Brain pericyte (primary cell): ENCODE measurements around the gene MYH16.
"Not testable (repeated sequence)": the region's sequence is repeated elsewhere in the genome, so short reads cannot be mapped to it uniquely, and the experiment has no call there.

Source experiments
- DNase-seq: peaks from one replicate; pipeline ENCODE4 v3.0.0-alpha.2; 2012; ENCODE audit warnings: low read depth, low spot score

The MYH16 gene

GRCh38 chr7:99258501-99258900 lies 14.1 kb upstream of the MYH16 start:
- DNase-seq: no peak

- no peak for DNase-seq
These were observed 12.2 kb upstream of the MYH16 start for GRCh38 chr7:99260395-99260794.

- DNase-seq: no peak
These were observed 11.0 kb upstream of the MYH16 start for GRCh38 chr7:99261646-99262045.

- no peak for DNase-seq
These were observed 6.7 kb upstream of the MYH16 start for GRCh38 chr7:99265848-99266480.

GRCh38 chr7:99267481-99267840 lies 5.2 kb upstream of the MYH16 start:
- DNase-seq: no peak

GRCh38 chr7:99267841-99268576 lies 4.6 kb upstream of the MYH16 start:
- DNase-seq: no peak

- no peak for DNase-seq
These were observed 4.1 kb upstream of the MYH16 start for GRCh38 chr7:99268577-99268908.

- no peak for DNase-seq
These were observed 1.9 kb upstream of the MYH16 start for GRCh38 chr7:99270702-99271101.

GRCh38 chr7:99273561-99273960 lies 922 bp downstream of the MYH16 start:
- not testable (repeated sequence) for DNase-seq

GRCh38 chr7:99274908-99275307 lies 2.3 kb downstream of the MYH16 start:
- DNase-seq: not testable (repeated sequence)

GRCh38 chr7:99275496-99275895 lies 2.9 kb downstream of the MYH16 start:
- DNase-seq: no peak

- DNase-seq: no peak
These were observed 5.5 kb downstream of the MYH16 start for GRCh38 chr7:99278180-99278579.

GRCh38 chr7:99284165-99284564 lies 11.5 kb downstream of the MYH16 start:
- DNase-seq: not testable (repeated sequence)

GRCh38 chr7:99287779-99288534 lies 15.3 kb downstream of the MYH16 start:
- no peak for DNase-seq

- DNase-seq: no peak
These were observed 16.5 kb downstream of the MYH16 start for GRCh38 chr7:99289185-99289584.

- not testable (repeated sequence) for DNase-seq
These were observed 17.5 kb downstream of the MYH16 start for GRCh38 chr7:99290148-99290547.

- no peak for DNase-seq
These were observed 18.5 kb downstream of the MYH16 start for GRCh38 chr7:99290980-99291607.

- DNase-seq: no peak
These were observed 19.5 kb downstream of the MYH16 start for GRCh38 chr7:99292127-99292526.

- no peak for DNase-seq
These were observed 20.5 kb downstream of the MYH16 start for GRCh38 chr7:99293167-99293566.

GRCh38 chr7:99293650-99294049 lies 21.0 kb downstream of the MYH16 start:
- no peak for DNase-seq

GRCh38 chr7:99296471-99296870 lies 23.8 kb downstream of the MYH16 start:
- DNase-seq: no peak

GRCh38 chr7:99301496-99301895 lies 28.9 kb downstream of the MYH16 start:
- no peak for DNase-seq
